Smooth muscle cell of the pulmonary artery (primary cell): ENCODE results near the gene CD83. TPM values are rescaled to one million over a fixed set of nuclear protein-coding genes. Genes with fewer than 3 reads are reported as not detected.

Experiments
- total RNA-seq: library from RNA; depleted of rRNA; stranded (reverse); fragments of >200 nt; gene quantifications from 2 replicates; pipeline ENCODE4 v1.2.3, GENCODE V29; 2014

Gene CD83, protein sequence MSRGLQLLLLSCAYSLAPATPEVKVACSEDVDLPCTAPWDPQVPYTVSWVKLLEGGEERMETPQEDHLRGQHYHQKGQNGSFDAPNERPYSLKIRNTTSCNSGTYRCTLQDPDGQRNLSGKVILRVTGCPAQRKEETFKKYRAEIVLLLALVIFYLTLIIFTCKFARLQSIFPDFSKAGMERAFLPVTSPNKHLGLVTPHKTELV
- total RNA-seq = 0.23 and 1.6 TPM in 2 replicates

GRCh38 chr6:14117158-14118090 is at the start of gene CD83:
Gene CD83, plus strand, starts transcription at chr6:14117772. Its CDS starts 40 bp downstream, at chr6:14117812.

Other genes with a start within 250 kb of the CD83 start
- 0.40 and 9.7 TPM in 2 replicates for gene RNF182, start 192.8 kb upstream of the CD83 start, total RNA-seq